A549 treated with AZD9567 at 1 μM for 4 hours (cell line): Measurements from ENCODE around the gene LGI2. TPM values are rescaled to one million over a fixed set of nuclear protein-coding genes. Genes with fewer than 3 reads are reported as not detected.

Experiments
- total RNA-seq: library from RNA; stranded (reverse); fragments of 200-300 nt; extraction: Qiagen RNA extraction; gene quantifications from 5 replicates; pipeline ENCODE4 v1.2.3, GENCODE V29; 2022; ENCODE audit not compliant: insufficient read depth

The LGI2 gene
- 0.08 to 0.29 TPM (median 0.15 TPM) in 5 replicates for total RNA-seq

GRCh38 chr4:25030277-25031076, at the start of gene LGI2:
Gene LGI2, minus strand, starts transcription at chr4:25030946. Its CDS starts 253 bp downstream, at chr4:25030693.

Other genes with a start within 250 kb of the LGI2 start
- gene SOD3, start 235.4 kb downstream of the LGI2 start, total RNA-seq: not detected in 5 replicates
- 1.2 to 1.9 TPM (median 1.5 TPM) in 5 replicates for gene CCDC149, start 117.9 kb downstream of the LGI2 start, total RNA-seq
- gene SEPSECS, start 129.5 kb upstream of the LGI2 start, total RNA-seq: 2.0 to 3.6 TPM (median 3.2 TPM) in 5 replicates
- gene PI4K2B, start 203.1 kb upstream of the LGI2 start, total RNA-seq: 5.6 to 9.6 TPM (median 9.4 TPM) in 5 replicates